Large intestine (tissue), 3 donors: Measurements from ENCODE around the gene CARM1. TPM values are rescaled to one million over a fixed set of nuclear protein-coding genes. Genes with fewer than 3 reads are reported as not detected.
"Not testable (repeated sequence)": the region's sequence is repeated elsewhere in the genome, so short reads cannot be mapped to it uniquely, and the experiment has no call there.

Experiments
- DNase-seq, 2 donors: peaks; one replicate each; pipeline versions ENCODE4 v3.0.0 to v3.0.0-alpha.2; 2013
- H3K27ac ChIP-seq: one replicate; pipeline ENCODE4 v1.5.1; 2013; ENCODE audit warnings: low read length
- H3K27me3 ChIP-seq: 2 replicates; pipeline ENCODE4 v1.6.1; 2013; ENCODE audit warnings: low read length; ENCODE audit not compliant: control insufficient read depth, insufficient read depth
- H3K36me3 ChIP-seq: 2 replicates; pipeline ENCODE4 v1.6.1; 2013; ENCODE audit warnings: low read length; ENCODE audit not compliant: control insufficient read depth, insufficient read depth
- H3K4me1 ChIP-seq: one replicate; pipeline ENCODE4 v1.6.1; 2013; ENCODE audit warnings: low read length; ENCODE audit not compliant: control insufficient read depth, insufficient read depth
- H3K4me3 ChIP-seq: one replicate; pipeline ENCODE4 v1.5.1; 2013; ENCODE audit warnings: low read length
- H3K9me3 ChIP-seq: one replicate; pipeline ENCODE4 v1.6.1; 2013; ENCODE audit warnings: mild to moderate bottlenecking, low read depth, low read length, moderate library complexity; ENCODE audit not compliant: control insufficient read depth
- WGBS: methylation state at CpG from one replicate; pipeline ENCODE4 v1.1.5; 2013; ENCODE audit warnings: low lambda C conversion rate; ENCODE audit not compliant: insufficient coverage; 5-methylcytosine and 5-hydroxymethylcytosine counted together
- polyA plus RNA-seq: library from polyadenylated mRNA; unstranded; fragments of 120-200 nt; gene quantifications from one replicate; pipeline ENCODE4 v1.2.1, GENCODE V29; 2013

CARM1 gene
- polyA plus RNA-seq, 1 donor = 44.6 TPM

GRCh38 chr19:10861103-10861651 lies 10.2 kb upstream of the CARM1 start:
- Histone ChIP-seq H3K4me1 (peaks cover 13% of the 10 kb centered on the region), H3K36me3 (no peaks in the 10 kb centered on the region), H3K27me3 (no peaks in the 10 kb centered on the region), H3K9me3 (no peaks in the 10 kb centered on the region), H3K27ac (no peak overlapping the region), H3K4me3 (no peak overlapping the region)
- DNase-seq = no peak
- no CpG with 5 or more reads among the region's 7 CpGs for WGBS

- no peaks in the 10 kb centered on the region for H3K9me3 ChIP-seq
- WGBS = no CpG with 5 or more reads among the region's 6 CpGs
- peak overlapping the region; percentile 76 for H3K27ac ChIP-seq
- H3K4me3 ChIP-seq = peak overlapping the region; percentile 17
- DNase-seq = no peak
- H3K27me3 ChIP-seq = no peaks in the 10 kb centered on the region
- no peaks in the 10 kb centered on the region for H3K36me3 ChIP-seq
- peaks cover 13% of the 10 kb centered on the region for H3K4me1 ChIP-seq
Observed at GRCh38 chr19:10862561-10863106, 8.7 kb upstream of the CARM1 start.

GRCh38 chr19:10863107-10863717 lies 8.1 kb upstream of the CARM1 start:
- Histone ChIP-seq H3K4me3 (peak overlapping the region; percentile 17), H3K9me3 (no peaks in the 10 kb centered on the region), H3K36me3 (no peaks in the 10 kb centered on the region), H3K27ac (peak overlapping the region; percentile 76), H3K4me1 (peaks cover 13% of the 10 kb centered on the region), H3K27me3 (no peaks in the 10 kb centered on the region)
- no CpG with 5 or more reads among the region's 18 CpGs for WGBS
- DNase-seq = peak; percentile 77 to 87

GRCh38 chr19:10864538-10864899 lies 6.8 kb upstream of the CARM1 start:
- no peak overlapping the region for H3K27ac ChIP-seq
- no peaks in the 10 kb centered on the region for H3K36me3 ChIP-seq
- peak; percentile 66 to 71 for DNase-seq
- H3K4me3 ChIP-seq = no peak overlapping the region
- no peaks in the 10 kb centered on the region for H3K27me3 ChIP-seq
- H3K4me1 ChIP-seq = peaks cover 13% of the 10 kb centered on the region
- no peaks in the 10 kb centered on the region for H3K9me3 ChIP-seq
- WGBS = 17% methylated on average over 1 of the region's 6 CpGs

GRCh38 chr19:10866495-10866894 lies 4.9 kb upstream of the CARM1 start:
- no peak overlapping the region for H3K27ac ChIP-seq
- H3K27me3 ChIP-seq = no peaks in the 10 kb centered on the region
- H3K4me1 ChIP-seq = peaks cover 13% of the 10 kb centered on the region
- H3K36me3 ChIP-seq = no peaks in the 10 kb centered on the region
- no peak overlapping the region for H3K4me3 ChIP-seq
- H3K9me3 ChIP-seq = no peaks in the 10 kb centered on the region
- WGBS = no CpG with 5 or more reads among the region's 10 CpGs
- DNase-seq = no peak

GRCh38 chr19:10868872-10869547 lies 2.3 kb upstream of the CARM1 start:
- no peak overlapping the region for H3K27ac ChIP-seq
- DNase-seq = no peak
- no peak overlapping the region for H3K4me3 ChIP-seq
- no peaks in the 10 kb centered on the region for H3K36me3 ChIP-seq
- H3K27me3 ChIP-seq = no peaks in the 10 kb centered on the region
- H3K9me3 ChIP-seq = no peaks in the 10 kb centered on the region
- peaks cover 7% of the 10 kb centered on the region for H3K4me1 ChIP-seq
- WGBS = no CpG with 5 or more reads among the region's 10 CpGs

- H3K36me3 ChIP-seq, H3K9me3 ChIP-seq, H3K4me1 ChIP-seq, H3K27me3 ChIP-seq, H3K4me3 ChIP-seq, H3K27ac ChIP-seq, DNase-seq: not testable (repeated sequence)
- no CpG with 5 or more reads among the region's 11 CpGs for WGBS
Observed at GRCh38 chr19:10869872-10870311, 1.5 kb upstream of the CARM1 start.

GRCh38 chr19:10870501-10870954 lies 825 bp upstream of the CARM1 start:
- H3K4me1 ChIP-seq = peaks cover 8% of the 10 kb centered on the region
- WGBS = 0% methylated on average over 2 of the region's 22 CpGs

GRCh38 chr19:10871711-10872545 lies 575 bp downstream of the CARM1 start:
- H3K4me1 ChIP-seq = peaks cover 8% of the 10 kb centered on the region
- DNase-seq = peak in 1 of 2 donors; percentile 64
- no peaks in the 10 kb centered on the region for H3K9me3 ChIP-seq
- peak overlapping the region; percentile 95 for H3K4me3 ChIP-seq
- no peaks in the 10 kb centered on the region for H3K27me3 ChIP-seq
- WGBS = no CpG with 5 or more reads among the region's 90 CpGs
- H3K27ac ChIP-seq = peak overlapping the region; percentile 80
- H3K36me3 ChIP-seq = peaks cover 4% of the 10 kb centered on the region

More at GRCh38 chr19:10870501-10870954, 825 bp upstream of the CARM1 start:
- Histone ChIP-seq H3K27ac (peak overlapping the region; percentile 65), H3K36me3 (no peaks in the 10 kb centered on the region), H3K27me3 (no peaks in the 10 kb centered on the region), H3K9me3 (no peaks in the 10 kb centered on the region), H3K4me3 (peak overlapping the region; percentile 48)
- peak in 1 of 2 donors; percentile 46 for DNase-seq
